NCI-H2107 treated with DMSO at 0.1 percent for 48 hours (cell line): ENCODE data around the gene ELANE.
"Not testable (repeated sequence)": the region's sequence is repeated elsewhere in the genome, so short reads cannot be mapped to it uniquely, and the experiment has no call there.

Source experiments
- DNase-seq: peaks from one replicate; lab custom pipeline; 2025; ENCODE audit not compliant: unreplicated experiment; lab: John Stamatoyannopoulos, UW

Gene ELANE

GRCh38 chr19:840519-841206 lies 11.4 kb upstream of the ELANE start, which contains the start of gene PRTN3:
PRTN3 (plus strand) TSS chr19:840999; CDS start chr19:841009, 10 bp downstream.
- DNase-seq: no peak

- DNase-seq: not testable (repeated sequence)
Observed at GRCh38 chr19:842802-843179, 9.3 kb upstream of the ELANE start.

GRCh38 chr19:843180-843835 lies 8.8 kb upstream of the ELANE start:
- DNase-seq: no peak

GRCh38 chr19:843836-844545 lies 8.1 kb upstream of the ELANE start:
- DNase-seq: no peak

GRCh38 chr19:844546-844971 lies 7.5 kb upstream of the ELANE start:
- no peak for DNase-seq

GRCh38 chr19:845707-846521 lies 6.2 kb upstream of the ELANE start:
- DNase-seq: no peak

- DNase-seq: no peak
Observed at GRCh38 chr19:848386-848921, 3.6 kb upstream of the ELANE start.

- DNase-seq: not testable (repeated sequence)
Observed at GRCh38 chr19:849195-849594, 2.9 kb upstream of the ELANE start.

- no peak for DNase-seq
Observed at GRCh38 chr19:850221-850978, 1.7 kb upstream of the ELANE start.

- DNase-seq: no peak
Observed at GRCh38 chr19:850979-851335, 1.1 kb upstream of the ELANE start.

GRCh38 chr19:853014-853585 lies 997 bp downstream of the ELANE start:
- no peak for DNase-seq

- DNase-seq: not testable (repeated sequence)
Observed at GRCh38 chr19:853614-854220, 1.6 kb downstream of the ELANE start.

GRCh38 chr19:854549-854948 lies 2.4 kb downstream of the ELANE start:
- DNase-seq: no peak

- no peak for DNase-seq
Observed at GRCh38 chr19:855142-855541, 3.0 kb downstream of the ELANE start.

- DNase-seq: no peak
Observed at GRCh38 chr19:855566-856120, 3.5 kb downstream of the ELANE start.

- no peak for DNase-seq
Observed at GRCh38 chr19:858284-858683, 6.2 kb downstream of the ELANE start.

GRCh38 chr19:858868-859843 lies 7.1 kb downstream of the ELANE start, which contains the start of gene CFD:
CFD (plus strand) TSS chr19:859664; CDS start chr19:859690, 26 bp downstream.
- no peak for DNase-seq
